GM12874 (cell line): ENCODE data around the gene SKI.

Source experiments
- TF ChIP-seq, protein P1 (sequence below): IDR thresholded peaks from 2 replicates; pipeline ENCODE4 v1.5.1; 2011; ENCODE audit warnings: low read depth, mild to moderate bottlenecking, control low read depth, low read length, moderate library complexity; ENCODE audit not compliant: insufficient read depth

Gene SKI

DNA sequence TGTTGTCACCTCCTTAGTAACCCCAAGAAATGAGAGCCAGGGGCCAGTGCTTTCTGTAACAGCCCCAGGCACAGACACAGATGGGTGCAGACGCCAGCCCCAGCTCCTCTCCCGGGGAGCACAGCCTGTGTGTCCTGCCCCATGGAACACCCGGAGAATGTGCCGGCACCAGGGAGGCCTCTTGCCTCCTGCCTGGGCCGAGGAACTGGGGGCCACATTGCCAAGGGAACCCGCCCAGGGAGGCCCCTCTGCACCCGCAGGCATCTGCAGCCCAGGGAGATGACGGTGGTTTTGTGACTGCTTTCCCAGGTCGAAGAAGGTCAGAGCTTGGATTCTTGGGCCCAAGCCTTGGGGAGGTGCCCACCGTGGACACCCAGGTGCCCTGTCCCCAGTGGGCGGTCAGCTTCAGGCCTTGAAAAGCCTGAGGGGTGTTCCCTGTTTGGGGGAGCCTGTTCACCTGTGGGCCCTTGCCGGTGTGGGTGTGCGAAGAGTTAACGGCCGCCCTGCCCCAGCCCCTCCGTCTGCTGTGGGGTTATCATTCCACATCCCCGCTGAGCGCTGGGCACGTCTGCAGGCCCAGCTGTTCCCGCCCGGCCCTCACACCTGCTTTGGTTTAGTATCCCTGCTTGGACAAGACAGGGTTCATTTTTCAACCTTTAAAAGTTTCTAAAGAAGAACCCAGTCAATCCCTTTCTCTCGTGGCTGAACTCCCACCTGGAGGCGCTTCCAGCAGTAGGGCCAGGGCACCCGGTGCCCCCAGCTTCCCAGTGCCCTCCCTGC lies 100.7 kb downstream of the SKI start:
- TF ChIP-seq, protein P1, sequence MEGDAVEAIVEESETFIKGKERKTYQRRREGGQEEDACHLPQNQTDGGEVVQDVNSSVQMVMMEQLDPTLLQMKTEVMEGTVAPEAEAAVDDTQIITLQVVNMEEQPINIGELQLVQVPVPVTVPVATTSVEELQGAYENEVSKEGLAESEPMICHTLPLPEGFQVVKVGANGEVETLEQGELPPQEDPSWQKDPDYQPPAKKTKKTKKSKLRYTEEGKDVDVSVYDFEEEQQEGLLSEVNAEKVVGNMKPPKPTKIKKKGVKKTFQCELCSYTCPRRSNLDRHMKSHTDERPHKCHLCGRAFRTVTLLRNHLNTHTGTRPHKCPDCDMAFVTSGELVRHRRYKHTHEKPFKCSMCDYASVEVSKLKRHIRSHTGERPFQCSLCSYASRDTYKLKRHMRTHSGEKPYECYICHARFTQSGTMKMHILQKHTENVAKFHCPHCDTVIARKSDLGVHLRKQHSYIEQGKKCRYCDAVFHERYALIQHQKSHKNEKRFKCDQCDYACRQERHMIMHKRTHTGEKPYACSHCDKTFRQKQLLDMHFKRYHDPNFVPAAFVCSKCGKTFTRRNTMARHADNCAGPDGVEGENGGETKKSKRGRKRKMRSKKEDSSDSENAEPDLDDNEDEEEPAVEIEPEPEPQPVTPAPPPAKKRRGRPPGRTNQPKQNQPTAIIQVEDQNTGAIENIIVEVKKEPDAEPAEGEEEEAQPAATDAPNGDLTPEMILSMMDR, result no peak

- TF ChIP-seq, protein P1, result no peak
Measured at GRCh38 chr1:2330035-2330434, 101.9 kb downstream of the SKI start.

DNA sequence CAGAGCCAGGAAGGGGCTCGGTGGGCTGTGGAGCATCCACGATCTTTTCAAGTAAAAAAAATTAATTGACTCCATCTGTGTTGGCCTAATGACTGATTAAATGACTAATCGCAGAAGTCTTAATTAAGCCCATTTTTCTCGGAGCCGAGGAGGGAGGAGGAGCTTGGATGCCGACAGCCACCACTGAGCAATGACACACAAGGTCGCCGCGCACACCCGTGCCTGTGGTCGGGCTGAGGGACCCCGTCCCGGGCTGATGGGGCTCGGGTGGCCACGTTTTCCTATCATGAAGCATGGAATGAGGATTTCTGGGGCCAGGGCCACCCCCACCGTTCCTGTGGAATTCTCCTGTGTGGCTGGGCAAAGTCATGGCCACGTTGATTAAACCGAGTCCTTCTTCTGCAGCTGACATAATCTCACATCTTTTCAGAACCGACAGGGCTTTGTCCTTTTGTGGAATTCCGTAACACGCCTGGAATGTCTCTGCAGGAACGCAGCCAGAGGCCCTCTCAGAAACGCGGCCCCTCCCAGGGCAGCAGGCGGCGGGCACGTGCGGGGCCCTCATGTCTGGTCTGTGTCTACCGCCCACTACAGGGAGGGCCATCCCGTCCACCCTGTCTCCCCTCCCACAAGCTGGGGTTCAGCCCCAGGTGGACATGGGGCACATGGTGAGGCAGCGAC lies 102.5 kb downstream of the SKI start:
- TF ChIP-seq, protein P1, result no peak

GRCh38 chr1:2331200-2331544 lies 103.1 kb downstream of the SKI start:
- TF ChIP-seq, protein P1, result no peak

DNA sequence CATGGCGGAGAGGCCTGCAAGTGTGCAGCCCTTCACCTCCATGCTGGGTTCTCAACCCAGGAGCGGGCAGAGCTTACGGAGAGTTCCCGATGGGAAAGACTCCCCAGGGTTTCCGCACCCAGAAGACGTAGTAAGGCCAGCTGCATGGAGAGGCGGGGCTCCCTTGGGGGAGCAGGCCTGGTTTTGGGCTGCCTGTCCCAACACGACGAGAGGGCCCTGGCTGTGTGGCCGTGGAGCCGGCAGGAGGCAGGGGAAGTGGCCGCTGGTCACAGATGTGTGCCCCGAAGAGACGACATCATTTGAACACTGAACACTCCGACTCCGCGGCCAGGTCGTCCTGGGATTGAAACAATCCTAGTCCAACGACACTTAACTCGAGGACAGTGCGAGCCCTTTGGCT lies 106.2 kb downstream of the SKI start:
- TF ChIP-seq, protein P1, result no peak

GRCh38 chr1:2334883-2335534 lies 106.9 kb downstream of the SKI start:
- TF ChIP-seq, protein P1, result no peak

- TF ChIP-seq, protein P1, result no peak
Measured at GRCh38 chr1:2335721-2336455, 107.8 kb downstream of the SKI start.
